ENCODE data around the gene SH2D5. TPM values are rescaled to one million over a fixed set of nuclear protein-coding genes. Genes with fewer than 3 reads are reported as not detected.
"Not testable (repeated sequence)": the region's sequence is repeated elsewhere in the genome, so short reads cannot be mapped to it uniquely, and the experiment has no call there.

SH2D5 gene
- total RNA-seq, 1 experiment from 2014 or later: 0.98 TPM

- DNase-seq (ENCODE audit: low read depth): peak; percentile 91
These were observed 35.8 kb downstream of the SH2D5 start for GRCh38 chr1:20696397-20697333.

DNA sequence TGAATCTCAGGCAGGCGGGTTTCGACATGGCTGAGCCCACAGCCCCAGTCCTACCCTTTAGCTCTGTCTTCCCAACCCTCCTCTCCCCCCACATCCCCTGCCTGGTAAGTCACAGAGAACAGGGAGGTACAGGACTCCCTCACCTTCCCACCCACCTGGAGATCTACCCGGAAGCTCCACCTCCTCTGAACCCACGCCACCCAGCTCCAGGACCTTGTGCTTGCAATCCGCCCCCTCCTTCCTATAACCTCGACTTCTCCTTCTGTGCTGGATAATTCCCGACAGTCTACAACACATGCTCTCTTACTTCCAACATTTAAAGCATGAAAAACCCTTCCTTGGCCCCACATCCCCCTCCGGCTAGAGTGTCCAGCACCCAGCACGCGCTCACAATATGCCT lies 37.0 kb downstream of the SH2D5 start:
- DNase-seq (ENCODE audit: low read depth): no peak

DNA sequence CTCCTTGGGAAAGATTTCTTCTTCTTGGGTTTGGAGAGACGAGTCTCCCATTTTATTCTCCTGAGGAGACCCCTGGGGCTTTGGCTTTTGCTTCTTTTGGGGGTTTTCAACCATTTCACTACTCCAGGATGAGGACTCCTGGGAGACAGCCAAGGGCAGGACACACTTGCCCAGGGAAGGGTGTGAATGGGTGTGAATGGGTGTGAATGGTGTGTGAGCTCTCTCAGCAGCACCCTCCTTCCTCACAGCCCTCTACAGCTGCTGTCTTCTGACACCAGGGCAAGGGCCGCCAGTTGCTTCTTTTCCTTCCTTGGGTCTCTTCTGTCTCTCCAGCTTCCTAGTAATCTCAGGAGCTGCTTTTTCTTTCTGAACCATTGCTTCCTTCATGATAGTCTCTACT lies 38.9 kb downstream of the SH2D5 start:
- DNase-seq (ENCODE audit: low read depth): no peak

GRCh38 chr1:20691872-20692271 lies 40.6 kb downstream of the SH2D5 start:
- no peak for DNase-seq (ENCODE audit: low read depth)

DNA sequence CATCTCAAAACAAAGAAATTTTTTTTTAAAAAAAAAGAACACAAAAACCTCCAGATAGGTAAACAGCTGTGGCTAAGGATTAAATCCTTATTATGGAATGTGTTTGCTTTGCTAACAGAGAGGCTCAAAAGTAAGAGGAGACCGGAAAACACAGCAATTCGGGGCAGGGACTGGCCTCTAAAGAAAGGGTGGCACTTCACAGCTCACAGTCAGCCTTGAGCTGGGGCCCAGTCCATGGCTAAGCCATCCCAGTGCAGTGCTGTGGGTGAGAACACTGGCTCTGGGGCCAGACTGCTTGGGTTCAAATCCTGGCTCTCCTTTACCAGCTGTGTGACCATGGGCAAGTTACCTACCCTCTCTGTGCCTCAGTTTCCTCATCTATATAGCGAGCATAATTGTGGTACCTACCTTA lies 42.9 kb downstream of the SH2D5 start:
- no peak for DNase-seq (ENCODE audit: low read depth)

GRCh38 chr1:20686883-20687725 lies 45.4 kb downstream of the SH2D5 start:
- DNase-seq (ENCODE audit: low read depth): no peak

GRCh38 chr1:20685741-20686140 lies 46.8 kb downstream of the SH2D5 start:
- no peak for DNase-seq (ENCODE audit: low read depth)

- no peak for DNase-seq (ENCODE audit: low read depth)
These were observed 47.3 kb downstream of the SH2D5 start for GRCh38 chr1:20685099-20685662.

DNA sequence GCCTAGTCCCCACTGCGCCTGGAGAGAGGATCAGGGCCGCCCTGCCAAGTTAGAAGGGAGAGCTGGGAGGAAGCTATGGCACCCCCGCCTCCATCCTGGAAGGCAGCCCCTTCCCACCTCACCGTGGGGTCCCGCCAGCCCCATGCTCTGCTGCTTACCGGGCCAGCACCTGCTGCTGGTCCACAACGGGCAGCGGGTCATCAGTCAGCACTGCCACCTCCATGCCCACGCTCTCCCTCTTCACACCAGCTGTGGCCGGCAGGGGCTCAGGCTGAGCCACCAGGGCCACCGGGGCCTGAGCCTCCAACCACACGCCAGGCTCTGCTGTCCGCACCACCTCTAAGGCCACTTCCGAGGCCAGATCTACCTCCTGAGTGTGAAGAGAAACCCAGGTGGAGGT lies 47.9 kb downstream of the SH2D5 start:
- no peak for DNase-seq (ENCODE audit: low read depth)

- no peak for DNase-seq (ENCODE audit: low read depth)
These were observed 48.4 kb downstream of the SH2D5 start for GRCh38 chr1:20684050-20684620.

GRCh38 chr1:20683614-20684013 lies 48.9 kb downstream of the SH2D5 start:
- DNase-seq (ENCODE audit: low read depth): no peak

DNA sequence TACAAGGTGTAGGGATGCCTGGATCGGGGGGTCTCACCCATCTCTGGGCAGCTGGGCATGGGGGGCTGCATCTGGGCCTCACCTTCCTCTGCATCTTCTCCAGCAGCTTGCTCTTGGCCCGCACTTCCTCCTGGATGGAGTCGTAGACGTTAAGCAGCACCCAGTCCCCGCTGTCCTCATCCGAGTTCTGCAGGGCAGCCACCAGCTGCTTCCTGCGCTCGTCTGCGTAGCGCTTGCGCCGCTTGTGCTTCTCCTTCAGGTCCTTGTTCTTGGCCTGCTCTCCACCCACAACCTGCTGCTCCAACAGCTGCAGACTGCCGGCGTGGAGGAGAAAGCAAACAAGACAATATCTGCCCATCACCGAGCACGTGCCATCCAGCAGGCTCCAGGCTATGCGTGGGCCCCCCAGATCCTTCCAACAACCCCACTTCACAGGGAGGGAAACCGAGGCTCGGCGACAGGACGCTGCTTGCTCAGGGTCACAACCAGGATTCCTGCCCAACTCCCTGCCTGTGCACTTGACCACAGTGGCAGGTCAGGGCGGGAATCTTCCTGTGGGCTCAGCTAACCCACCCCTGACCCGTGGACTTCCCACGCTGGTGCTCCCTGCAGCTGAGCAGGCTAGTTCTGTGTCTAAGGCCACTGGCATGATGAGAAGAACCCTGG lies 49.8 kb downstream of the SH2D5 start:
- DNase-seq (ENCODE audit: low read depth): no peak

DNA sequence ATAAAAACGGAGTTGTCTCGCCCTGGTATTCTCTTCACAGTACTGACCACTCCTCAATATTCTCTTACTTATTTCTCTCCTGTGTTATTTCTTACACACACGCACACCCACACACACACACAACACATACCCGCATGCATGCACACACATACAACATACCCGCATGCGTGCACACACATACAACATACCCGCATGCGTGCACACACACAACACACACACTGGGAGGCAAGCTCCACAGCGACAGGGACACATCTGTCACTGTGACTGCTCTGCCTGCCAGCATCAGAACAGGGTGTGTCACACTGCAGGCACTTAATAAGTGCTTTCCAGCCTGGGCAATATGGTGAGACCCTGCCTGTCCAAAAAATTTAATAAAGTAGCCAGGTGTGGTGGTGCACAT lies 50.5 kb downstream of the SH2D5 start:
- no peak for DNase-seq (ENCODE audit: low read depth)

- no peak for DNase-seq (ENCODE audit: low read depth)
These were observed 52.2 kb downstream of the SH2D5 start for GRCh38 chr1:20680269-20680668.

- no peak for DNase-seq (ENCODE audit: low read depth)
These were observed 53.9 kb downstream of the SH2D5 start for GRCh38 chr1:20678599-20678998.

- DNase-seq (ENCODE audit: low read depth): not testable (repeated sequence)
These were observed 58.9 kb downstream of the SH2D5 start for GRCh38 chr1:20673626-20674025.

DNA sequence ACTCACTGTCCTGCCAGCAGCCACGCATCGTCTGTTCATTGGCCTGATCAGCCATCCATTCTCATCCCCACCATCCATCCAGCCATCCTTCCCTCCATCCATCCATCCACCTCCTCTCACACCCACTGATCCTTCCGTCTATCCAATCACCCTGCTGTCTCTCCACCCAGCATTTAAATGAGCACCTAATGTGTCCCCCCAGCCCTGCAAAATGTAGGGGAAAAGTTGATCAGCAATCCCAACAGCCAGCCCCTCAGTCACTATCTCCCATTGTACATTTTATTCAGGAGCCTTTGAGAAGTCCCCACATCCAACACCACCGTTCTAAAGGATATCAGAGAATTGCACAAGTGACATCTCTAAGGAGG lies 60.3 kb downstream of the SH2D5 start:
- no peak for DNase-seq (ENCODE audit: low read depth)

- DNase-seq (ENCODE audit: low read depth): no peak
These were observed 61.6 kb downstream of the SH2D5 start for GRCh38 chr1:20670936-20671335.
